ENCODE data around the gene PARVB.

GRCh38 chr22:44057401-44057987, 33.4 kb downstream of the PARVB start:
- TF ChIP-seq CTCF (IDR thresholded peaks at IDR 0.05) (no peak), EP300 (IDR thresholded peaks at IDR 0.05; ENCODE audit: low read depth) (no peak), POLR2A (IDR thresholded peaks at IDR 0.05) (no peak)
